CD4-positive, alpha-beta memory T cell (primary cell): ENCODE data around the gene CFLAR. TPM values are rescaled to one million over a fixed set of nuclear protein-coding genes. Genes with fewer than 3 reads are reported as not detected.
"Not testable (repeated sequence)": the region's sequence is repeated elsewhere in the genome, so short reads cannot be mapped to it uniquely, and the experiment has no call there.

Experiments
- CTCF ChIA-PET: fragments of 350-600 bp; sonication (Branson Sonifier 250); formaldehyde crosslinking; loops from one replicate; lab custom pipeline; 2021; ENCODE audit warnings: inconsistent platforms; ENCODE audit not compliant: partially characterized antibody; lab: Charles Lee
- POLR2A ChIA-PET: fragments of 350-600 bp; sonication (Branson Sonifier 250); formaldehyde crosslinking; loops from one replicate; lab custom pipeline; 2021; ENCODE audit not compliant: partially characterized antibody; lab: Charles Lee
- DNase-seq, 5 donors: peaks; one replicate each; pipeline versions ENCODE4 v3.0.0 to v3.0.0-alpha.2; 2020 to 2022; ENCODE audit warnings: mixed read lengths in 1 of 5
- H3K27ac ChIP-seq: one replicate; pipeline ENCODE4 v1.7.0; 2013; ENCODE audit warnings: low read depth, low read length
- H3K27me3 ChIP-seq: 2 replicates; pipeline ENCODE4 v1.7.0; 2013; ENCODE audit warnings: mild to moderate bottlenecking, low read length, moderate library complexity; ENCODE audit not compliant: insufficient read depth
- H3K36me3 ChIP-seq: 2 replicates; pipeline ENCODE4 v1.7.0; 2013; ENCODE audit warnings: mild to moderate bottlenecking, low read length, moderate library complexity; ENCODE audit not compliant: insufficient read depth
- H3K4me1 ChIP-seq: 2 replicates; pipeline ENCODE4 v1.7.0; 2013; ENCODE audit warnings: mild to moderate bottlenecking, low read length, moderate library complexity; ENCODE audit not compliant: insufficient read depth
- H3K4me3 ChIP-seq, 2 donors: one replicate each; pipeline ENCODE4 v1.7.0; 2013; ENCODE audit warnings: low read length in 2 of 2, mild to moderate bottlenecking in 1 of 2
- H3K9me3 ChIP-seq, 2 donors: one replicate each; pipeline ENCODE4 v1.7.0; 2013; ENCODE audit warnings: low read length in 2 of 2, control low read depth in 1 of 2; ENCODE audit not compliant: control insufficient read depth in 1 of 2
- H3K27ac Mint-ChIP-seq, 7 donors: one replicate each; pipeline ENCODE4 v1.8.0; 2020 to 2021; ENCODE audit warnings: mixed read lengths in 7 of 7, mild to moderate bottlenecking in 6 of 7, inconsistent platforms in 3 of 7, moderate library complexity in 3 of 7
- H3K27me3 Mint-ChIP-seq, 2 donors: one replicate each; pipeline ENCODE4 v1.8.0; 2020 to 2021; ENCODE audit warnings: mixed read lengths in 2 of 2
- H3K36me3 Mint-ChIP-seq, 2 donors: one replicate each; pipeline ENCODE4 v1.8.0; 2020 to 2021; ENCODE audit warnings: mixed read lengths in 2 of 2, inconsistent platforms in 1 of 2, mild to moderate bottlenecking in 1 of 2
- H3K4me1 Mint-ChIP-seq, 4 donors: one replicate each; pipeline ENCODE4 v1.8.0; 2020 to 2021; ENCODE audit warnings: mixed read lengths in 4 of 4, mild to moderate bottlenecking in 1 of 4
- H3K4me3 Mint-ChIP-seq, 8 donors: one replicate each; pipeline ENCODE4 v1.8.0; 2020 to 2021; ENCODE audit warnings: mixed read lengths in 8 of 8, mild to moderate bottlenecking in 7 of 8, moderate library complexity in 6 of 8, inconsistent platforms in 3 of 8
- H3K9me3 Mint-ChIP-seq, 8 donors: one replicate each; pipeline ENCODE4 v1.8.0; 2020 to 2021; ENCODE audit warnings: mixed read lengths in 8 of 8, mild to moderate bottlenecking in 5 of 8, inconsistent platforms in 3 of 8, moderate library complexity in 1 of 8
- intact Hi-C: fragments of 100-400 bp; cut with micrococcal nuclease; formaldehyde crosslinking; loops from one replicate; pipeline ENCODE4 v1.15.1; 2023
- polyA plus RNA-seq, 2 donors: library from polyadenylated mRNA; unstranded; fragments of 300-500 nt; fragmentation: Illumina TruSeq; gene quantifications; one replicate each; pipeline ENCODE4 v1.2.3, GENCODE V29; 2021
- total RNA-seq, 2 experiments: library from RNA; stranded (reverse); gene quantifications; one replicate each; pipeline ENCODE4 v1.2.3, GENCODE V29; 2021

The CFLAR gene
- total and polyA plus RNA-seq, 4 experiments from 2014 or later = 127 to 235 (median 188) TPM

DNA sequence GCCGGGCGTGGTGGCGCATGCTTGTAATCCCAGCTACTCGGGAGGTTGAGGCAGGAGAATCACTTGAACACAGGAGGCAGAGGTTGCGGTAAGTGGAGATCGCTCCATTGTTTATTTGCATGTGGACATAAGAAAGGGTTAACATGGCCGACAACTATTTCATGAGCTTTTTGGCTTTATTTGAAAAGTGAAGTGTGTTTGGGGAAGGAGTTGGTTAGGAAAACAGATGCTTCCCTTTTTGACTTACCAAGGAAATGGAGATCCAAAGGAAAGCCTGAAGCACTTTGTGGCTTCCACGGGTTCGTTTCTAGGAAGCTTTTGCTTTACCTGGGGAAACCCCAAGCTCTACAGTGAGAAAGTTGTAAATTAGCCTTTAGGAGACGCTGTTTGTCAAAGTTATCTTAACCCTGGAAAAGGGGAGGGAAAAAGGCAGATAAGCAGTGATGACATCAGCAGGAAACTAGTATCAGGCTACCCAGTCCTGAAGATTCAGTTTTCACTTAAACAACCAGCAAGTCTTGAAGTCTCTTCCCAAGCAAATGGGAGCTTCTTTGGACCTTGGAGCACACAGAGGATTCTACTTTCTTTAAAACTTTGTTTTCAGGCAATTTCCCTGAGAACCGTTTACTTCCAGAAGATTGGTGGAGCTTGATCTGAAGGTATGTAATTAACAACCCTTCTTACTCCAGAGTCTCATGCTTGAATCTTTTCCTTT lies 66.8 kb downstream of the CFLAR start, which contains the start of gene CASP10:
TSS of gene CASP10 (plus strand) at position 492 of the 715 bp plus-strand sequence. CDS start 2,637 bp downstream, outside the sequence.
- Mint-ChIP-seq H3K4me1 (peaks cover 28 to 54% (median 40%) of the 10 kb centered on the region in 4 donors), H3K9me3 (peaks cover 0 to 3% (median 0%) of the 10 kb centered on the region in 8 donors)
- intact Hi-C loops = loop anchor here (1.0 to 2.0 kb wide), 5 partner anchors 29 to 996 kb away; no protein-coding TSS in a partner anchor

DNA sequence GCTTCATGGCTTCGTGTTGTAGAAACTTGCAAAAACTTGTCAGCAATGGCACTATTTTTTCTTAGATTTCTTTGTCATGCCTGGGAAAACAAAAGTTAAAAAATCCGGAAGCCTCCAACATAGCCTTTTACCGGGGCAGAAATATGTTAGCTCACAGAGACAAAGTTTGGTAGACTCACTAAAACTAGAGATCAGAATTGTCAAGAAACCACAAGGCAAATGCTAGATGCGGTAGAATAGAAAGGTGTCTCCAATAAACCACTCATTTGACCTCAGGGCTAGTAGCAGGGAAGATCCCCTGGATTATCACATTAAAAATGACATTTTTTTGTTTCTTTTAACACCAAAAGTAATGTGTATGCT lies 67.4 kb downstream of the CFLAR start:
- Mint-ChIP-seq H3K27ac (peak overlapping the region; percentile 92 to 98 (median 96)), H3K9me3 (peaks cover 0 to 3% (median 0%) of the 10 kb centered on the region in 8 donors), H3K36me3 (peaks cover 25 to 41% of the 10 kb centered on the region in 2 donors), H3K4me3 (peak overlapping the region; percentile 90 to 99 (median 96)), H3K27me3 (no peaks in the 10 kb centered on the region), H3K4me1 (peaks cover 30 to 59% (median 44%) of the 10 kb centered on the region in 4 donors)
- peak overlapping the region; percentile 54 to 87 for H3K4me3 ChIP-seq
- POLR2A ChIA-PET = interaction anchor here (0.5 to 2.9 kb wide), 24 partner anchors 10 to 319 kb away, joined by 3 to 109 read pairs (median 4); partner anchors contain the start of genes CASP8, CFLAR, CLK1 and NDUFB3
- peak overlapping the region; percentile 75 for H3K27ac ChIP-seq
- H3K27me3 ChIP-seq = no peaks in the 10 kb centered on the region
- H3K9me3 ChIP-seq = no peaks in the 10 kb centered on the region
- peaks cover 10% of the 10 kb centered on the region for H3K36me3 ChIP-seq
- H3K4me1 ChIP-seq = peaks cover 43% of the 10 kb centered on the region
- intact Hi-C loops = loop anchor here (1.0 to 2.0 kb wide), 5 partner anchors 29 to 995 kb away; no protein-coding TSS in a partner anchor
- peak in 1 of 5 donors; percentile 27 for DNase-seq
- CTCF ChIA-PET = interaction anchor here (0.6 to 3.4 kb wide), 32 partner anchors 9 to 996 kb away, joined by 3 to 280 read pairs (median 5); partner anchors contain the start of genes CASP8 and CFLAR

More for the DNA sequence above, 66.8 kb downstream of the CFLAR start, which contains the start of gene CASP10:
- Mint-ChIP-seq H3K27ac (peak within 1 kb of the TSS; percentile 92 to 98 (median 96)), H3K4me3 (peak within 1 kb of the TSS; percentile 90 to 99 (median 96)), H3K36me3 (peaks cover 20 to 39% of the 10 kb centered on the region in 2 donors), H3K27me3 (no peaks in the 10 kb centered on the region)
- Histone ChIP-seq H3K27ac (peak within 1 kb of the TSS; percentile 75), H3K9me3 (no peaks in the 10 kb centered on the region), H3K4me1 (peaks cover 37% of the 10 kb centered on the region), H3K4me3 (peak within 1 kb of the TSS; percentile 54 to 87), H3K36me3 (peaks cover 10% of the 10 kb centered on the region), H3K27me3 (no peaks in the 10 kb centered on the region)
- peak; percentile 62 to 81 (median 76) for DNase-seq
- POLR2A ChIA-PET = interaction anchor here (0.7 to 2.9 kb wide), 27 partner anchors 9 to 319 kb away, joined by 3 to 109 read pairs (median 3); partner anchors contain the start of genes CASP8, CFLAR, CLK1 and NDUFB3
- CTCF ChIA-PET = interaction anchor here (0.6 to 3.4 kb wide), 39 partner anchors 9 to 996 kb away, joined by 3 to 280 read pairs (median 4); partner anchors contain the start of genes CASP8, CFLAR, NIF3L1 and PPIL3

DNA sequence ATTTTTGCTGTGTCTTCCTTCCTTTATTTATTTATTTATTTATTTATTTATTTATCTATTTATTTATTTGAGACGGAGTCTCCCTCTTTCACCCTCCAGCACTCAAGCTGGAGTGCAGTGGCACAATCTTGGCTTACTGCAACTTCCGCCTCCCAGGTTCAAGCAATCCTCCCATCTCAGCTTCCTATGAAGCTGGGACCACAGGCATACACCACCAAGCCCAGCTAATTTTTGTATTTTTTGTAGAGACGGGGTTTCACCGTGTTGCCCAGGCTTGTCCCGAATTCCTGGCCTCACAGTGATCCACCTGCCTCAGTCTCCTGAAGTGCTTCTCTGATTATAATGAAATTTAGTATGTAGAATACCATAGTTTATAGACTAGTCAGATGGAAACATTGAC lies 67.9 kb downstream of the CFLAR start:
- not testable (repeated sequence) for DNase-seq, H3K27me3 ChIP-seq, H3K9me3 Mint-ChIP-seq, H3K9me3 ChIP-seq, H3K27me3 Mint-ChIP-seq
- Mint-ChIP-seq H3K27ac (peak overlapping the region; percentile 72 to 97 (median 92)), H3K4me3 (peak overlapping the region; percentile 90 to 99 (median 96)), H3K36me3 (peaks cover 28 to 44% of the 10 kb centered on the region in 2 donors), H3K4me1 (peaks cover 32 to 64% (median 46%) of the 10 kb centered on the region in 4 donors)
- Histone ChIP-seq H3K4me1 (peaks cover 48% of the 10 kb centered on the region), H3K4me3 (peak overlapping the region; percentile 54 to 87), H3K27ac (peak overlapping the region; percentile 75), H3K36me3 (peaks cover 10% of the 10 kb centered on the region)
- POLR2A ChIA-PET = interaction anchor here (0.5 to 2.9 kb wide), 13 partner anchors 9 to 294 kb away, joined by 3 to 109 read pairs (median 4); partner anchors contain the start of genes CASP8, CFLAR, NDUFB3 and NIF3L1
- intact Hi-C loops = loop anchor here (1.0 to 2.0 kb wide), 5 partner anchors 28 to 995 kb away; no protein-coding TSS in a partner anchor
- CTCF ChIA-PET = interaction anchor here (0.9 to 3.4 kb wide), 12 partner anchors 8 to 277 kb away, joined by 3 to 280 read pairs (median 13); no protein-coding TSS in a partner anchor

DNA sequence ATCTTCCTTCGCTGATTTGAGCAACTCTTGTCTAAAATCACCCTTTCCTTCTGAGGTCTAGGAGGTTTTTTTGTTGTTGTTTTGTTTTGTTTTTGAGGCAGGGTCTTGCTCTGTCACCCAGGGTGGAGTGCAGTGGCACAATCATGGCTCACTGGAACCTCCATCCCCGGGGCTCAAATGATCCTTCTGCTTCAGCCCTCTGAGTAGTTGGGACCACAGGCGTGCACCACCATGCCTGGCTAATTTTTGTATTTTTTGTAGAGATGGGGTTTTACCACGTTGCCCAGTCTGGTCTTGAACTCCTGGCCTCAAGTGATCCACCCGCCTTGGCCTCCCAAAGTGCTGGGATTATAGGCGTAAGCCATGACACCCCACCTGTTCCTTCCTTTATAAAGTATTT lies 68.3 kb downstream of the CFLAR start:
- Mint-ChIP-seq H3K4me3 (peak overlapping the region; percentile 90 to 99 (median 96)), H3K36me3 (peaks cover 28 to 45% of the 10 kb centered on the region in 2 donors), H3K27ac (peak overlapping the region; percentile 72 to 97 (median 92)), H3K4me1 (peaks cover 32 to 68% (median 46%) of the 10 kb centered on the region in 4 donors)
- H3K27ac ChIP-seq = peak overlapping the region; percentile 75
- H3K27me3 ChIP-seq, H3K9me3 ChIP-seq, H3K27me3 Mint-ChIP-seq, DNase-seq, H3K9me3 Mint-ChIP-seq, intact Hi-C loops: not testable (repeated sequence)
- H3K4me3 ChIP-seq = peak overlapping the region in 1 of 2 donors; percentile 87
- H3K36me3 ChIP-seq = peaks cover 10% of the 10 kb centered on the region
- peaks cover 52% of the 10 kb centered on the region for H3K4me1 ChIP-seq
- POLR2A ChIA-PET = interaction anchor here (0.7 to 2.9 kb wide), 5 partner anchors 9 to 194 kb away, joined by 3 to 109 read pairs (median 23); partner anchors contain the start of gene CFLAR
- CTCF ChIA-PET = interaction anchor here (2.1 to 3.4 kb wide), 5 partner anchors 11 to 180 kb away, joined by 10 to 280 read pairs (median 16); no protein-coding TSS in a partner anchor

DNA sequence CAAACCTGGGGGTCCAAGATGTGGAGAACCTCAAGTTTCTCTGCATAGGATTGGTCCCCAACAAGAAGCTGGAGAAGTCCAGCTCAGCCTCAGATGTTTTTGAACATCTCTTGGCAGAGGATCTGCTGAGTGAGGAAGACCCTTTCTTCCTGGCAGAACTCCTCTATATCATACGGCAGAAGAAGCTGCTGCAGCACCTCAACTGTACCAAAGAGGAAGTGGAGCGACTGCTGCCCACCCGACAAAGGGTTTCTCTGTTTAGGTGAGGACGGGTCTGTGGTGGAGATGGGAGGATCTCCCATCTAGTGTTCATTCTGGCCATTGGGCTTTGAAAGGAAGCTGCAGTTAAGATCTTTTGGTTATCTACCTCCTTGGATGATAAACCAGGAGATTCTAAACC lies 69.9 kb downstream of the CFLAR start:
- POLR2A ChIA-PET = interaction anchor here (1.0 to 1.4 kb wide), 3 partner anchors 9 to 47 kb away, joined by 3 to 6 read pairs (median 6); no protein-coding TSS in a partner anchor
- peak overlapping the region; percentile 33 for H3K27ac ChIP-seq

DNA sequence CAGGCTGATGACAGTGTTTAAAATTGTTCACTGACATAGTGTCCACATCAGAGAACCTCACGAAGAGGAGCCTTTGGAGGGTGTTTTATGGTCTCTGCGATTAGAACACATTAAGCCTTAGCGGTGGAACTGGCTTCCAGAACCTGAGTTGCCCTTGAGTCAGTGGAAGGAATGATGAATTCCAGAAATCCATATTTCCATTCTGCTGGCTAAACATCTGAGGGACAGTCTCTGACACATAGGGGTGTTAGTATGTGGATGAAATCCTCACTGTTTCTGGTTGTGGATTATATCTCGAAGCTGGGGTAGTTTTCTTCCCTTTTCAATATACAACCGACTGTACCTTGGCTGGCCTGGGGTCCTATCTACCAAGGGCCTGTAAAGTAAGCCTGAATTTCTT lies 71.0 kb downstream of the CFLAR start:
- Mint-ChIP-seq H3K4me1 (peaks cover 46 to 93% (median 64%) of the 10 kb centered on the region in 4 donors), H3K36me3 (peaks cover 42 to 62% of the 10 kb centered on the region in 2 donors), H3K27ac (peak overlapping the region in 5 of 7 donors; percentile 49 to 92 (median 78)), H3K9me3 (peaks cover 0 to 3% (median 0%) of the 10 kb centered on the region in 8 donors), H3K27me3 (no peaks in the 10 kb centered on the region), H3K4me3 (peak overlapping the region in 7 of 8 donors; percentile 16 to 96 (median 52))
- H3K36me3 ChIP-seq = peaks cover 10% of the 10 kb centered on the region
- no peaks in the 10 kb centered on the region for H3K27me3 ChIP-seq
- no peak for DNase-seq
- peaks cover 78% of the 10 kb centered on the region for H3K4me1 ChIP-seq
- POLR2A ChIA-PET = no interaction called here
- CTCF ChIA-PET = interaction anchor here (2.6 to 4.6 kb wide), 2 partner anchors 9 to 46 kb away, joined by 8 to 53 read pairs; no protein-coding TSS in a partner anchor
- intact Hi-C loops = no loop called here
- no peaks in the 10 kb centered on the region for H3K9me3 ChIP-seq
- no peak overlapping the region for H3K27ac ChIP-seq
- no peak overlapping the region for H3K4me3 ChIP-seq

More for the DNA sequence above, 69.9 kb downstream of the CFLAR start:
- CTCF ChIA-PET = interaction anchor here (0.5 to 4.6 kb wide), 6 partner anchors 8 to 1521 kb away, joined by 3 to 53 read pairs (median 4); no protein-coding TSS in a partner anchor
- no peak for DNase-seq
- intact Hi-C loops = no loop called here
- H3K27ac Mint-ChIP-seq = peak overlapping the region; percentile 74 to 92 (median 88)
- H3K4me1 Mint-ChIP-seq = peaks cover 37 to 82% (median 53%) of the 10 kb centered on the region in 4 donors
- Histone ChIP-seq H3K36me3 (peaks cover 10% of the 10 kb centered on the region), H3K9me3 (no peaks in the 10 kb centered on the region), H3K4me1 (peaks cover 67% of the 10 kb centered on the region), H3K27me3 (no peaks in the 10 kb centered on the region), H3K4me3 (peak overlapping the region in 1 of 2 donors; percentile 18)
- peaks cover 0 to 3% (median 0%) of the 10 kb centered on the region in 8 donors for H3K9me3 Mint-ChIP-seq
- peak overlapping the region; percentile 90 to 99 (median 96) for H3K4me3 Mint-ChIP-seq
- H3K27me3 Mint-ChIP-seq = no peaks in the 10 kb centered on the region
- peaks cover 34 to 54% of the 10 kb centered on the region in 2 donors for H3K36me3 Mint-ChIP-seq
